ENCODE measurements around the gene MAGOHB.

DNA sequence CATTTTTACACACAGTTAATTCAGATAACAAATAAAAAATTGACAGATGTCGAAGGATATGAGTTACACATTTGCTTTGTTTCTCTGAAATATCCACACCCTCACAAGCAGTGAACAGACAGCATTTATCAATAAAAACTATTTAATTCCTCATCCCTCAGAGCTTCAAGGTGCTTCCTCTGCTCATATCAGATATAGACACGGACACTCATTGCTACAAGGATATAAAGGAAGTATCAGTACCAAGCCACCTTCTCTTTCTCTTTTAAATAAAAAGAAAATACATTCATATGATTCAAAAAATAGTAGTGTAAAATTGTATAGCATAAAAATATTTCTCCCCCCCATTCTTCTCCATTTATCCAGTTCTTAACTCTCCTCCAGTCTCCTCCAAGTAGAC is 21.9 kb upstream of the MAGOHB start:
- no peak for TF ChIP-seq SMC3 (IDR thresholded peaks at IDR 0.05; ENCODE audit: low read depth, low read length)
- TF ChIP-seq, protein P1, sequence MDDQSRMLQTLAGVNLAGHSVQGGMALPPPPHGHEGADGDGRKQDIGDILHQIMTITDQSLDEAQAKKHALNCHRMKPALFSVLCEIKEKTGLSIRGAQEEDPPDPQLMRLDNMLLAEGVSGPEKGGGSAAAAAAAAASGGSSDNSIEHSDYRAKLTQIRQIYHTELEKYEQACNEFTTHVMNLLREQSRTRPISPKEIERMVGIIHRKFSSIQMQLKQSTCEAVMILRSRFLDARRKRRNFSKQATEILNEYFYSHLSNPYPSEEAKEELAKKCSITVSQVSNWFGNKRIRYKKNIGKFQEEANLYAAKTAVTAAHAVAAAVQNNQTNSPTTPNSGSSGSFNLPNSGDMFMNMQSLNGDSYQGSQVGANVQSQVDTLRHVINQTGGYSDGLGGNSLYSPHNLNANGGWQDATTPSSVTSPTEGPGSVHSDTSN (IDR thresholded peaks at IDR 0.05) = no peak
- TF ChIP-seq, protein P2, sequence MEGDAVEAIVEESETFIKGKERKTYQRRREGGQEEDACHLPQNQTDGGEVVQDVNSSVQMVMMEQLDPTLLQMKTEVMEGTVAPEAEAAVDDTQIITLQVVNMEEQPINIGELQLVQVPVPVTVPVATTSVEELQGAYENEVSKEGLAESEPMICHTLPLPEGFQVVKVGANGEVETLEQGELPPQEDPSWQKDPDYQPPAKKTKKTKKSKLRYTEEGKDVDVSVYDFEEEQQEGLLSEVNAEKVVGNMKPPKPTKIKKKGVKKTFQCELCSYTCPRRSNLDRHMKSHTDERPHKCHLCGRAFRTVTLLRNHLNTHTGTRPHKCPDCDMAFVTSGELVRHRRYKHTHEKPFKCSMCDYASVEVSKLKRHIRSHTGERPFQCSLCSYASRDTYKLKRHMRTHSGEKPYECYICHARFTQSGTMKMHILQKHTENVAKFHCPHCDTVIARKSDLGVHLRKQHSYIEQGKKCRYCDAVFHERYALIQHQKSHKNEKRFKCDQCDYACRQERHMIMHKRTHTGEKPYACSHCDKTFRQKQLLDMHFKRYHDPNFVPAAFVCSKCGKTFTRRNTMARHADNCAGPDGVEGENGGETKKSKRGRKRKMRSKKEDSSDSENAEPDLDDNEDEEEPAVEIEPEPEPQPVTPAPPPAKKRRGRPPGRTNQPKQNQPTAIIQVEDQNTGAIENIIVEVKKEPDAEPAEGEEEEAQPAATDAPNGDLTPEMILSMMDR (IDR thresholded peaks at IDR 0.05) = no peak
- TF ChIP-seq, protein P3, sequence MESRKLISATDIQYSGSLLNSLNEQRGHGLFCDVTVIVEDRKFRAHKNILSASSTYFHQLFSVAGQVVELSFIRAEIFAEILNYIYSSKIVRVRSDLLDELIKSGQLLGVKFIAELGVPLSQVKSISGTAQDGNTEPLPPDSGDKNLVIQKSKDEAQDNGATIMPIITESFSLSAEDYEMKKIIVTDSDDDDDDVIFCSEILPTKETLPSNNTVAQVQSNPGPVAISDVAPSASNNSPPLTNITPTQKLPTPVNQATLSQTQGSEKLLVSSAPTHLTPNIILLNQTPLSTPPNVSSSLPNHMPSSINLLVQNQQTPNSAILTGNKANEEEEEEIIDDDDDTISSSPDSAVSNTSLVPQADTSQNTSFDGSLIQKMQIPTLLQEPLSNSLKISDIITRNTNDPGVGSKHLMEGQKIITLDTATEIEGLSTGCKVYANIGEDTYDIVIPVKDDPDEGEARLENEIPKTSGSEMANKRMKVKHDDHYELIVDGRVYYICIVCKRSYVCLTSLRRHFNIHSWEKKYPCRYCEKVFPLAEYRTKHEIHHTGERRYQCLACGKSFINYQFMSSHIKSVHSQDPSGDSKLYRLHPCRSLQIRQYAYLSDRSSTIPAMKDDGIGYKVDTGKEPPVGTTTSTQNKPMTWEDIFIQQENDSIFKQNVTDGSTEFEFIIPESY (IDR thresholded peaks at IDR 0.05; ENCODE audit: borderline replicate concordance, low read depth) = no peak
- no peak for TF ChIP-seq TEAD4 (IDR thresholded peaks at IDR 0.05; ENCODE audit: borderline replicate concordance, insufficient read depth)
- TF ChIP-seq YY1 (IDR thresholded peaks at IDR 0.05; ENCODE audit: low read depth) = no peak
- no peak for TF ChIP-seq JUND (IDR thresholded peaks at IDR 0.05)

Measured in SK-N-SH (cell line).